GM11168 (cell line): ENCODE data around the gene NHP2.

Source experiments
- in situ Hi-C: fragments of 300-500 bp; cut with MboI; formaldehyde crosslinking; loops from one replicate; pipeline ENCODE4 v1.12.0; 2022; ENCODE audit warnings: low sequenced_read_pairs; ENCODE audit not compliant: unreplicated experiment

The NHP2 gene

DNA sequence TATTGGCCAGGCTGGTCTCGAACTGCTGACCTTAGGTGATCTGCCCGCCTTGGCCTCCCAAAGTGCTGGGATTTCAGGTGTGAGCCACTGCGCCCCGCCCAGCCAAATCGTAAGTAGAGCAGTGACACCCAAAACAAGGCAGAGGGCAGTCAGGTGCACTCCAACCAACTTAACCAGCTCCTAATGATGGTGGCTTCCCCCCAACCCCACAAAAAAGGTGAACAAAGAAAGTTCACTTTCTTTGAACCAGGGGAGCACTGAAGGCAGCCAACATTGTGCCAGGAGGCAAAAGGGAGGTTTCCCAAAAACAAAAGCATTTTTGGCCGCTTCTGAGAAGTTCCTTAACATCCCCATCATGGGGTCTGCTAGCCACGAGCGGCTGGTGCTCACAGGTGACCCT is 23.9 kb upstream of the NHP2 start:
- in situ Hi-C loops = no loop called here

GRCh38 chr5:178176791-178177190 is 23.1 kb upstream of the NHP2 start:
- in situ Hi-C loops = no loop called here

DNA sequence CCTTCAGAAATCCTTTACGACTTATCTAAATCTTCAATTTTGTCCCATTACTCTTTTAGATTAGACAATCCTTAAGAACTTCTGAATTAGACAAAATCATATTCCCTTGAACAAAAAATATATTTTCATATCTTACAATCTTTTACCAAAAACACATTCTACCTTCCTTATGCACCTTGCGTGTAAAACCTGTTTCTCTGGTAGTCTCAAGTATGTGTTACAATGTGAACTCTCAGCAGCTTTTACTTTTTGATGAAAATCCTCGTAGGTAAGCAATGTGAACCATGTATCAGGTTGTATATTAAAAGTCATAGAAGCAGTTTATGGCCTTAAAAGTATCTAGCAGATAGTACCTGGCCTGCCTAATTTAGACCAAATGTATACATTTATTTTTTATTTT is 20.8 kb upstream of the NHP2 start:
- in situ Hi-C loops = no loop called here

DNA sequence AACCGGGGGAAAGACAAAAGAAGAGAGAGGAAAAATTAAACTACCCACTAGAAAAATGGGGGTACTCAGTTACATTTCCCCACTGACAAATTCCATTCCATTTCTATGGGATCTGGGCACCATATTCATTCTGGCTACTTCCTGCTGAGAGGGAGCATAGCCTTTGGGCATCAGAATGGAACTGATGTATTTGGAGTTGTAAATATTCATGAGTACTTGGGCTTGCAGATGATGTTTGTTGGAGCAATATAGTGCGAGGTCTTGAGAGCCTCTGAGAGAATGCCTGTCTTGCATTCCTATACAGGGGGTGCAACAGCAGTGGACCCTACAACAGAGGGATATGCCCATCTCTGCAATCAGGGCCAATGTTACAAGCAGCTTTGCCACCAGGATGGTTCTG is 16.8 kb upstream of the NHP2 start:
- in situ Hi-C loops = no loop called here

GRCh38 chr5:178165581-178165980 is 11.9 kb upstream of the NHP2 start:
- in situ Hi-C loops = no loop called here

DNA sequence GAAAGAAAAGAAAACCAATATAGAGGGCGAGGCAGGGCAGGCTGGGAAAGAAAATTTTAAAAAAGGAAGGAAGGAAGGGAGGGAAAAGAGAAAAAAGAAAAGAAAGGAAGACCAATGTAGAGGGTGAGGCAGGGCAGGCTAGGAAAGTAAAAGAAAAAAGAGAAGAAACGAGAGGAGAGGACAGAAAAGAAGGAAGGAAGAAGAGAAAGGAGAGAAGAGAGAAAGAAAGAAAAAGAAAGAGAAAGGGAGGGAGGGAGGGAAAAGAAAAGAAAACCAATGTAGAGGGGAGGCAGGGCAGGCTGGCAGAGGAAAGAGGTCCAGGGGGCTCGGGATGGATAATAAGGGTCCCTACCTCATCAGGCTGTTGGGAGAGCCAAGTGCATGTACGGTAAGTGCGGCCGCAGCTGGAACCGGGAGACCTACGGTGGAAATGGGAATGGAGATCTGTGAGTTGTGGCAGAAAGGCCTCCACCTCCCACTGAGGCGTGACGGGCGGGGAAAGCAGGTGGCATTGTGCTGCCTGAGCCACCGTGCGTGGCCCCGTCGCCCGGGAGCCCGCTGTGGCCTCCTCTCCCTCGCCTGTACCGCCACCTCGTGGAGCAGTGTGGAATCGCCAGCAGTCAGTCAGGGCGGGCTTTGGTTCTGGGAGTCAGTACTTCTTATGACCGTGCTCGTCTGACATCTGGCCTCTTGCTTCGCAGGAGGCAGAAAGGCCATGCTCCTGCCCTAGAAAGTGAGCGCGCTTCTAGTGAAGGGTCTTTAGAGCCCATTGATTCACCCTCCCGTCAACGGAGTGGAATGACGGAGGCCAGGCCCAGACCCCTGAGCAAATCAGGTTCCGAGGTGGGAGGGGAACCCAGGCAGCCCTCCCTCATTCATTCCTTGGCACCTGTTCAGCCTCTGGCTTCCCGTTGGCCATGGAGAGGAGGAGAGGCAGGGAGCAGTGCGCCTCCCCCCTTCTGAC is 10.4 kb upstream of the NHP2 start:
- in situ Hi-C loops = loop anchor here (5.0 kb wide), 1 partner anchor 87 kb away; no protein-coding TSS in a partner anchor

GRCh38 chr5:178162481-178162880 is 8.8 kb upstream of the NHP2 start:
- in situ Hi-C loops = loop anchor here (5.0 kb wide), 1 partner anchor 85 kb away; no protein-coding TSS in a partner anchor

DNA sequence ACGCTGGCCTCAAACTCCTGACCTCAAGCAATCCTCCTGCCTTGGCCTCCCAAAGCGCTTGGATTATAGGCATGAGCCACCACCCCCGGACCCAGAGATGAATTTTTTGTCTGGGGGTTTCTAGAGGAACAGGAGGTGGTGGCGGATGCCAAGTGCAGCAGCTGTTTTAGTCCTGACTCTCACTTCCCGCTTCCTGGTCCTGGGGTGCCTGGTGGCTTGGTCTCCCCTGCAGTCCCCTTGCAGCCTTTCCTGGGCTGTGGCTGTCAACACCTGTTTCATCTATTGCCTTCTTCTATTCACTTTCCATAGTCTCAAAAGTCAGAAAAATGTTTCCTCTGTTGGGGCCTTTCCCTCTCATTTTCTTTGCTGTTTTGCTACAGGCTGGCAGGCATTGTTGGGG is 6.5 kb upstream of the NHP2 start:
- in situ Hi-C loops = loop anchor here (5.0 kb wide), 1 partner anchor 83 kb away; no protein-coding TSS in a partner anchor

GRCh38 chr5:178155065-178155464 is 1.4 kb upstream of the NHP2 start:
- in situ Hi-C loops = no loop called here

GRCh38 chr5:178152491-178153444 is 917 bp downstream of the NHP2 start:
- in situ Hi-C loops = no loop called here

DNA sequence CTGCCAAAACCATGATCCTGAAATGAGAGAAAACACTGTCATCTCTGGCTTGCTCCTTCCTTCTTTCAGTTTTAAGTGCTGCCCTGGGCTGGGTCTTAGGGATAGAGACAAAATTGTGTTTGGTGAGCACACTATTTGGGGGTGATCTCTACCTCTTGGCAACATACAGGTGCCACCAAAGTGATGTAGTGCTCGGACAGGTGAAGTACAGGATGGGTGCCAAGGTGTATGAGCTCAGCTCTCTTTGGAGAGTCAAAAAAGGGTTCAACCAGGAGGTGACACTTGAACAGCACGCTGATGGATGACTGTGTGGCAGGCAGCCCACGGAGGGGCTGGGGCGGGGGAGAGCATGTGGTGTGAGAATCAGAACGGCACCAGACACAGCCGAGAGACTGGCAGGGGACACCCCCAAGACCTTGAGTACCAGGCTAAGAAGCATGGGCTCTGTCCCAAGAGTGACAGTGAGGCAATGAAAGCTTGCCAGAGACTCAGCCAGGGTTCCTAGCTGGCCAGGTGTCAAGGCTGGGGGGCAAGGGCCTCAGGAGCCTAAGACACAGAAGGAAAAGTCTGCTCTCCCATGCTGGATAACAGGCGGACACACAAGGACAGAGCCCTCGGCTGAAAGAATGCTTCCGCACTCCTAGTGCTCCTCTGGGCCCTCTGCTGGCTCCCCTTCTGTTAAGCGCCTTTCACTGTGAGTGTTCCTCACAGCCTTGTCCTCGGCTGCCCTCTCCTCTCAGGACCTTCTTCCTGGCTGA is 2.5 kb downstream of the NHP2 start:
- in situ Hi-C loops = no loop called here

DNA sequence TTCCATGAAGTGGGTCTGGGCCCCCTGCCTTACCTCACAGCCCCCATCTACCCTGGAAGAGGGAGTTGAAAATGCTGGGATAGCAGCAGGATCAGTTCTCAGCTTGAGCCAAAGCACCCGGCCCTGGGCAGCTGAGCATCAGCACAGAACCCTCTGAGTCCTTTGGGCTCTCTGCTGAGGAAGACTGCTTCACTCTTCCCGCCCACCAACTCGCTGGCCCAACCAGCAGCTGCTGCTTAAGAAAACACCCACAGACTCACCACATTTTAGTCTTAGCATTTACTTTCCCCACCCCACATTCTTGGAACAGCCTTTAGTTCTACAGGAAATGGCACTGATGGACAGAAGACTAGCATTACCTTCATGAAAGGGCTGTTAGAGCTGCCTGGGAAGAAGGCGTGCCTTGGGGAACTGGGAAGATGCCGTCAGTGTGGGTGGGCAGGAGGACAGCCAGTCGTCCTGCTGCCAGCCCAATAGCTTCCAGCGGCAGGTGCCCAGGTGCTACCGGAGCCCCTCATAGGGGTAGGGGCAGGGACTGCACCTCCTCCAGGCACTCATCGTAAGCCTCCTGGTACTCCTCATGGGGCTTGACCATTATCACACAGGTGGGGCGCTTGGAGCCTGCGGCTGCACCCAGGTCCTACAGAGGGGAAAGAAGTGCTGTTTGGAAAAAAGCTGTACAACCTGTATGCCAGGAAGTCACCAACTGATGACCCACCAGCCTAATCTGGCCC is 4.3 kb downstream of the NHP2 start:
- in situ Hi-C loops = loop anchor here (10.0 kb wide), 1 partner anchor 75 kb away; no protein-coding TSS in a partner anchor

- in situ Hi-C loops = loop anchor here (10.0 kb wide), 1 partner anchor 73 kb away; no protein-coding TSS in a partner anchor
Observed at GRCh38 chr5:178147406-178147805, 6.3 kb downstream of the NHP2 start.

- in situ Hi-C loops = loop anchor here (10.0 kb wide), 1 partner anchor 71 kb away; no protein-coding TSS in a partner anchor
Observed at GRCh38 chr5:178145965-178146820, 7.5 kb downstream of the NHP2 start.

GRCh38 chr5:178143901-178144300 is 9.8 kb downstream of the NHP2 start:
- in situ Hi-C loops = loop anchor here (10.0 kb wide), 1 partner anchor 69 kb away; no protein-coding TSS in a partner anchor

- in situ Hi-C loops = loop anchor here (10.0 kb wide), 1 partner anchor 68 kb away; no protein-coding TSS in a partner anchor
Observed at GRCh38 chr5:178143246-178143645, 10.4 kb downstream of the NHP2 start.

GRCh38 chr5:178142642-178143041 is 11.0 kb downstream of the NHP2 start:
- in situ Hi-C loops = loop anchor here (10.0 kb wide), 1 partner anchor 68 kb away; no protein-coding TSS in a partner anchor

GRCh38 chr5:178141550-178141949 is 12.1 kb downstream of the NHP2 start:
- in situ Hi-C loops = loop anchor here (10.0 kb wide), 1 partner anchor 67 kb away; no protein-coding TSS in a partner anchor
